ENCODE data around the gene RRP1B.
"Not testable (repeated sequence)": the region's sequence is repeated elsewhere in the genome, so short reads cannot be mapped to it uniquely, and the experiment has no call there.

RRP1B gene

GRCh38 chr21:43703035-43703880 is 43.9 kb downstream of the RRP1B start:
- DNase-seq, result peak; percentile 8

- DNase-seq, result no peak
Measured at GRCh38 chr21:43707462-43707861, 48.1 kb downstream of the RRP1B start.

- no peak for DNase-seq
Measured at GRCh38 chr21:43708745-43709381, 49.5 kb downstream of the RRP1B start.

- DNase-seq, result no peak
Measured at GRCh38 chr21:43712268-43712942, 53.0 kb downstream of the RRP1B start.

GRCh38 chr21:43713123-43713522 is 53.8 kb downstream of the RRP1B start:
- DNase-seq, result not testable (repeated sequence)

- DNase-seq, result no peak
Measured at GRCh38 chr21:43716376-43717165, 57.2 kb downstream of the RRP1B start.

GRCh38 chr21:43717166-43717853 is 58.0 kb downstream of the RRP1B start:
- no peak for DNase-seq

GRCh38 chr21:43717967-43718871 is 58.9 kb downstream of the RRP1B start:
- no peak for DNase-seq

- DNase-seq, result peak; percentile 58
Measured at GRCh38 chr21:43718872-43719747, 59.8 kb downstream of the RRP1B start, which contains the start of gene PDXK. Gene PDXK (plus strand): TSS chr21:43719129. CDS start chr21:43719295, 166 bp downstream.

GRCh38 chr21:43719748-43720538 is 60.6 kb downstream of the RRP1B start:
- DNase-seq, result no peak

GRCh38 chr21:43720539-43721166 is 61.3 kb downstream of the RRP1B start:
- DNase-seq, result no peak

GRCh38 chr21:43721206-43721605 is 61.8 kb downstream of the RRP1B start:
- DNase-seq, result no peak

GRCh38 chr21:43721939-43722338 is 62.6 kb downstream of the RRP1B start:
- DNase-seq, result no peak

- DNase-seq, result no peak
Measured at GRCh38 chr21:43723648-43724047, 64.3 kb downstream of the RRP1B start.

- DNase-seq, result no peak
Measured at GRCh38 chr21:43726686-43727518, 67.5 kb downstream of the RRP1B start.

GRCh38 chr21:43727519-43728153 is 68.3 kb downstream of the RRP1B start:
- no peak for DNase-seq

GRCh38 chr21:43728154-43728466 is 68.8 kb downstream of the RRP1B start:
- DNase-seq, result no peak

All from CD4-positive, alpha-beta T cell treated with Interleukin-4 for 4 hours (primary cell).